Upper lobe of left lung (tissue), 4 donors: ENCODE results near the gene RAD51AP1.

Experiments used
- CTCF ChIP-seq, 6 experiments: fragments of 450-650 bp in 4 of 6; fragments of 200-600 bp in 2 of 6; sonication (generic) in 2 of 6; IDR thresholded peaks; one replicate each; pipeline ENCODE4 v1.5.1; 2016 to 2019; ENCODE audit warnings: antibody characterized with exemption in 6 of 6
- POLR2A ChIP-seq, 4 donors: fragments of 450-650 bp; IDR thresholded peaks; one replicate each; pipeline ENCODE4 v1.5.1; 2016 to 2017; ENCODE audit warnings: antibody characterized with exemption in 4 of 4, mild to moderate bottlenecking in 2 of 4

GRCh38 chr12:4535092-4535491, 3.6 kb upstream of the RAD51AP1 start:
- TF ChIP-seq POLR2A (IDR thresholded peaks at IDR 0.05) (no peak), CTCF (IDR thresholded peaks at IDR 0.05) (no peak)
